Measurements from ENCODE around the gene TMEM63B. TPM values are rescaled to one million over a fixed set of nuclear protein-coding genes. Genes with fewer than 3 reads are reported as not detected.

Gene TMEM63B
- total RNA-seq, 2 experiments from 2014 or later = 11.4 to 12.8 TPM

GRCh38 chr6:44133003-44133931 lies 5.9 kb downstream of the TMEM63B start:
- Mint-ChIP-seq H3K4me1 (ENCODE audit: low read depth) (peaks cover 23% of the 10 kb centered on the region), H3K27me3 (no peaks in the 10 kb centered on the region), H3K4me3 (peak overlapping the region; percentile 62), H3K27ac (no peak overlapping the region), H3K9me3 (no peaks in the 10 kb centered on the region), H3K36me3 (ENCODE audit: low read depth) (peaks cover 14% of the 10 kb centered on the region)
- H3K36me3 ChIP-seq (ENCODE audit: insufficient read depth, low read length) = peaks cover 18% of the 10 kb centered on the region
- H3K4me1 ChIP-seq (ENCODE audit: insufficient read depth, low read length) = peaks cover 15% of the 10 kb centered on the region
- CTCF ChIA-PET = no interaction called here
- H3K4me3 ChIP-seq (ENCODE audit: low read length) = no peak overlapping the region
- POLR2A ChIA-PET = no interaction called here
- no peak for TF ChIP-seq CTCF (IDR thresholded peaks at IDR 0.05)
- no peak for ATAC-seq (ENCODE audit: poor library complexity)
- H3K27ac ChIP-seq (ENCODE audit: low read depth in 1 of 2, low read length in 2 of 2) = no peak overlapping the region
- no peaks in the 10 kb centered on the region for H3K9me3 ChIP-seq (ENCODE audit: control insufficient read depth in 1 of 2, insufficient read depth in 1 of 2, low read length in 2 of 2)
- no peak for DNase-seq
- H3K27me3 ChIP-seq (ENCODE audit: control insufficient read depth in 1 of 2, insufficient read depth in 2 of 2, low read length in 2 of 2) = no peaks in the 10 kb centered on the region
- intact Hi-C loops (cut with DNase I, micrococcal nuclease) = no loop called here

GRCh38 chr6:44133981-44134711 lies 6.8 kb downstream of the TMEM63B start:
- Mint-ChIP-seq H3K36me3 (ENCODE audit: low read depth) (peaks cover 20% of the 10 kb centered on the region), H3K9me3 (no peaks in the 10 kb centered on the region), H3K4me3 (no peak overlapping the region), H3K4me1 (ENCODE audit: low read depth) (peaks cover 18% of the 10 kb centered on the region), H3K27ac (no peak overlapping the region), H3K27me3 (no peaks in the 10 kb centered on the region)
- peaks cover 9% of the 10 kb centered on the region for H3K4me1 ChIP-seq (ENCODE audit: insufficient read depth, low read length)
- H3K36me3 ChIP-seq (ENCODE audit: insufficient read depth, low read length) = peaks cover 18% of the 10 kb centered on the region
- no peak for DNase-seq
- ATAC-seq (ENCODE audit: poor library complexity) = no peak
- intact Hi-C loops (cut with DNase I, micrococcal nuclease) = no loop called here
- H3K9me3 ChIP-seq (ENCODE audit: control insufficient read depth in 1 of 2, insufficient read depth in 1 of 2, low read length in 2 of 2) = no peaks in the 10 kb centered on the region
- no peak overlapping the region for H3K4me3 ChIP-seq (ENCODE audit: low read length)
- no peaks in the 10 kb centered on the region for H3K27me3 ChIP-seq (ENCODE audit: control insufficient read depth in 1 of 2, insufficient read depth in 2 of 2, low read length in 2 of 2)
- no peak for TF ChIP-seq CTCF (IDR thresholded peaks at IDR 0.05)
- POLR2A ChIA-PET = no interaction called here
- CTCF ChIA-PET = no interaction called here
- H3K27ac ChIP-seq (ENCODE audit: low read depth in 1 of 2, low read length in 2 of 2) = no peak overlapping the region

GRCh38 chr6:44135173-44135758 lies 7.9 kb downstream of the TMEM63B start:
- H3K4me3 Mint-ChIP-seq = no peak overlapping the region
- intact Hi-C loops (cut with DNase I, micrococcal nuclease) = no loop called here
- Histone ChIP-seq H3K9me3 (ENCODE audit: control insufficient read depth in 1 of 2, insufficient read depth in 1 of 2, low read length in 2 of 2) (no peaks in the 10 kb centered on the region), H3K27me3 (ENCODE audit: control insufficient read depth in 1 of 2, insufficient read depth in 2 of 2, low read length in 2 of 2) (no peaks in the 10 kb centered on the region), H3K4me1 (ENCODE audit: insufficient read depth, low read length) (peaks cover 9% of the 10 kb centered on the region), H3K27ac (ENCODE audit: low read depth in 1 of 2, low read length in 2 of 2) (no peak overlapping the region), H3K4me3 (ENCODE audit: low read length) (no peak overlapping the region), H3K36me3 (ENCODE audit: insufficient read depth, low read length) (peaks cover 25% of the 10 kb centered on the region)
- H3K27me3 Mint-ChIP-seq = no peaks in the 10 kb centered on the region
- H3K36me3 Mint-ChIP-seq (ENCODE audit: low read depth) = peaks cover 32% of the 10 kb centered on the region
- H3K27ac Mint-ChIP-seq = no peak overlapping the region
- no peak for TF ChIP-seq CTCF (IDR thresholded peaks at IDR 0.05)
- H3K4me1 Mint-ChIP-seq (ENCODE audit: low read depth) = peaks cover 11% of the 10 kb centered on the region
- ATAC-seq (ENCODE audit: poor library complexity) = no peak
- DNase-seq = no peak
- no peaks in the 10 kb centered on the region for H3K9me3 Mint-ChIP-seq
- CTCF ChIA-PET = no interaction called here
- POLR2A ChIA-PET = no interaction called here
